Neural progenitor cell (in vitro differentiated cells): ENCODE results near the gene KLF13. TPM values are rescaled to one million over a fixed set of nuclear protein-coding genes. Genes with fewer than 3 reads are reported as not detected.

Experiments
- DNase-seq: peaks from one replicate; pipeline ENCODE4 v3.0.0-alpha.2; 2016; ENCODE audit warnings: low spot score
- H2AFZ ChIP-seq: fragments of 200-600 bp; sonication (generic); replicated peaks from 2 replicates; pipeline ENCODE4 v1.6.1; 2016; ENCODE audit warnings: antibody characterized with exemption
- H3F3A ChIP-seq: fragments of 200-600 bp; sonication (generic); 2 replicates; pipeline ENCODE4 v1.6.1; 2016; ENCODE audit warnings: antibody characterized with exemption, low read depth
- H3K27ac ChIP-seq: fragments of 200-600 bp; sonication (generic); 2 replicates; pipeline ENCODE4 v1.5.1; 2016; ENCODE audit warnings: mild to moderate bottlenecking
- H3K27me3 ChIP-seq: fragments of 200-600 bp; sonication (generic); 2 replicates; pipeline ENCODE4 v1.6.1; 2016; ENCODE audit warnings: mild to moderate bottlenecking, moderate library complexity
- H3K36me3 ChIP-seq: fragments of 200-600 bp; sonication (generic); 2 replicates; pipeline ENCODE4 v1.5.1; 2016
- H3K4me1 ChIP-seq: fragments of 200-600 bp; sonication (generic); 2 replicates; pipeline ENCODE4 v1.6.1; 2016; ENCODE audit warnings: mixed run types
- H3K4me2 ChIP-seq: fragments of 200-600 bp; sonication (generic); 2 replicates; pipeline ENCODE4 v1.6.1; 2016
- H3K4me3 ChIP-seq: fragments of 200-600 bp; sonication (generic); 2 replicates; pipeline ENCODE4 v1.5.1; 2016
- H3K79me2 ChIP-seq: fragments of 200-600 bp; sonication (generic); 2 replicates; pipeline ENCODE4 v1.6.1; 2016; ENCODE audit warnings: low read depth
- H3K9ac ChIP-seq: fragments of 200-600 bp; sonication (generic); 2 replicates; pipeline ENCODE4 v1.6.1; 2016
- H3K9me3 ChIP-seq: fragments of 200-600 bp; sonication (generic); 2 replicates; pipeline ENCODE4 v1.5.1; 2016; ENCODE audit warnings: low read depth
- H4K20me1 ChIP-seq: fragments of 200-600 bp; sonication (generic); 2 replicates; pipeline ENCODE4 v1.6.1; 2016; ENCODE audit warnings: low read depth
- H3K27ac Mint-ChIP-seq: 3 replicates; pipeline ENCODE4 v1.8.0; 2021; ENCODE audit warnings: mixed read lengths
- H3K27me3 Mint-ChIP-seq: 2 replicates; pipeline ENCODE4 v1.8.0; 2022; ENCODE audit warnings: low read depth, mild to moderate bottlenecking, inconsistent platforms, moderate library complexity, mixed read lengths; ENCODE audit not compliant: insufficient read depth
- H3K36me3 Mint-ChIP-seq: 3 replicates; pipeline ENCODE4 v1.8.0; 2021; ENCODE audit warnings: mixed read lengths
- H3K4me1 Mint-ChIP-seq: 3 replicates; pipeline ENCODE4 v1.8.0; 2021; ENCODE audit warnings: mixed read lengths
- H3K4me3 Mint-ChIP-seq: 3 replicates; pipeline ENCODE4 v1.8.0; 2021; ENCODE audit warnings: mild to moderate bottlenecking, moderate library complexity, mixed read lengths
- H3K9me3 Mint-ChIP-seq: 3 replicates; pipeline ENCODE4 v1.8.0; 2020; ENCODE audit warnings: mixed read lengths
- EZH2 ChIP-seq: fragments of 200-600 bp; sonication (generic); IDR thresholded peaks from 2 replicates; pipeline ENCODE4 v1.6.1; 2017; ENCODE audit warnings: antibody characterized with exemption, mild to moderate bottlenecking, moderate library complexity
- EZH2phosphoT487 ChIP-seq: fragments of 200-600 bp; sonication (generic); IDR thresholded peaks from 2 replicates; pipeline ENCODE4 v1.6.1; 2017; ENCODE audit warnings: antibody characterized with exemption
- total RNA-seq: library from RNA; depleted of rRNA; stranded (reverse); fragments of >200 nt; gene quantifications from 2 replicates; pipeline ENCODE4 v1.2.3, GENCODE V29; 2015; ENCODE audit warnings: low replicate concordance
- TF ChIP-seq, protein P1 (sequence below): fragments of 200-600 bp; sonication (generic); IDR thresholded peaks from 2 replicates; pipeline ENCODE4 v1.5.1; 2017; ENCODE audit warnings: antibody characterized with exemption, mild to moderate bottlenecking

Gene KLF13
- 11.9 and 25.1 TPM in 2 replicates for total RNA-seq

- Histone ChIP-seq H3K9ac (no peak within 1 kb of the TSS), H3K79me2 (peaks cover 22% of the 10 kb centered on the region), H3K27me3 (peaks cover 45% of the 10 kb centered on the region), H3K27ac (no peak within 1 kb of the TSS), H3F3A (peaks cover 13% of the 10 kb centered on the region), H3K4me2 (peak within 1 kb of the TSS; percentile 90), H4K20me1 (peaks cover 37% of the 10 kb centered on the region), H3K36me3 (no peaks in the 10 kb centered on the region), H3K4me1 (peaks cover 6% of the 10 kb centered on the region), H3K9me3 (no peaks in the 10 kb centered on the region), H2AFZ (peak within 1 kb of the TSS; percentile 87), H3K4me3 (peak within 1 kb of the TSS; percentile 76)
- H3K27me3 Mint-ChIP-seq, result peaks cover 12% of the 10 kb centered on the region
- H3K4me3 Mint-ChIP-seq, result peak within 1 kb of the TSS; percentile 86
- peak; percentile 99 for DNase-seq
- H3K4me1 Mint-ChIP-seq, result peaks cover 34% of the 10 kb centered on the region
- H3K36me3 Mint-ChIP-seq, result peaks cover 2% of the 10 kb centered on the region
- H3K27ac Mint-ChIP-seq, result no peak within 1 kb of the TSS
- TF ChIP-seq, protein P1, sequence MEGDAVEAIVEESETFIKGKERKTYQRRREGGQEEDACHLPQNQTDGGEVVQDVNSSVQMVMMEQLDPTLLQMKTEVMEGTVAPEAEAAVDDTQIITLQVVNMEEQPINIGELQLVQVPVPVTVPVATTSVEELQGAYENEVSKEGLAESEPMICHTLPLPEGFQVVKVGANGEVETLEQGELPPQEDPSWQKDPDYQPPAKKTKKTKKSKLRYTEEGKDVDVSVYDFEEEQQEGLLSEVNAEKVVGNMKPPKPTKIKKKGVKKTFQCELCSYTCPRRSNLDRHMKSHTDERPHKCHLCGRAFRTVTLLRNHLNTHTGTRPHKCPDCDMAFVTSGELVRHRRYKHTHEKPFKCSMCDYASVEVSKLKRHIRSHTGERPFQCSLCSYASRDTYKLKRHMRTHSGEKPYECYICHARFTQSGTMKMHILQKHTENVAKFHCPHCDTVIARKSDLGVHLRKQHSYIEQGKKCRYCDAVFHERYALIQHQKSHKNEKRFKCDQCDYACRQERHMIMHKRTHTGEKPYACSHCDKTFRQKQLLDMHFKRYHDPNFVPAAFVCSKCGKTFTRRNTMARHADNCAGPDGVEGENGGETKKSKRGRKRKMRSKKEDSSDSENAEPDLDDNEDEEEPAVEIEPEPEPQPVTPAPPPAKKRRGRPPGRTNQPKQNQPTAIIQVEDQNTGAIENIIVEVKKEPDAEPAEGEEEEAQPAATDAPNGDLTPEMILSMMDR, result no peak
- TF ChIP-seq EZH2phosphoT487, result no peak
- no peak for TF ChIP-seq EZH2
- H3K9me3 Mint-ChIP-seq, result peaks cover 4% of the 10 kb centered on the region
These were observed at the start of gene KLF13 for GRCh38 chr15:31326156-31326874. TSS of gene KLF13 (plus strand) at chr15:31326835. CDS start at chr15:31327213, 378 bp downstream.

GRCh38 chr15:31277335-31278060 is 49.1 kb upstream of the KLF13 start:
- Mint-ChIP-seq H3K36me3 (no peaks in the 10 kb centered on the region), H3K4me1 (peaks cover 32% of the 10 kb centered on the region), H3K27ac (no peak overlapping the region), H3K4me3 (no peak overlapping the region), H3K27me3 (peaks cover 8% of the 10 kb centered on the region), H3K9me3 (peaks cover 2% of the 10 kb centered on the region)
- Histone ChIP-seq H4K20me1 (no peaks in the 10 kb centered on the region), H3K9ac (no peak overlapping the region), H2AFZ (no peak overlapping the region), H3K27me3 (no peaks in the 10 kb centered on the region), H3K4me2 (no peak overlapping the region), H3K79me2 (no peaks in the 10 kb centered on the region), H3K27ac (no peak overlapping the region), H3K36me3 (no peaks in the 10 kb centered on the region), H3K4me3 (no peak overlapping the region), H3K4me1 (peaks cover 8% of the 10 kb centered on the region), H3K9me3 (no peaks in the 10 kb centered on the region), H3F3A (no peaks in the 10 kb centered on the region)
- TF ChIP-seq EZH2phosphoT487 (no peak), EZH2 (no peak)
- TF ChIP-seq, protein P1, result no peak
- DNase-seq, result no peak

GRCh38 chr15:31278061-31278445 is 48.6 kb upstream of the KLF13 start:
- DNase-seq, result no peak
- H3K9ac ChIP-seq, result no peak overlapping the region
- H3K27ac Mint-ChIP-seq, result no peak overlapping the region
- H3K4me2 ChIP-seq, result no peak overlapping the region
- no peaks in the 10 kb centered on the region for H3K79me2 ChIP-seq
- TF ChIP-seq EZH2, result no peak
- no peak for TF ChIP-seq EZH2phosphoT487
- TF ChIP-seq, protein P1, result no peak
- H3K27me3 Mint-ChIP-seq, result peaks cover 8% of the 10 kb centered on the region
- no peaks in the 10 kb centered on the region for H3K36me3 Mint-ChIP-seq
- no peak overlapping the region for H3K4me3 ChIP-seq
- H3K4me1 ChIP-seq, result peaks cover 8% of the 10 kb centered on the region
- H3K9me3 ChIP-seq, result no peaks in the 10 kb centered on the region
- H3K36me3 ChIP-seq, result no peaks in the 10 kb centered on the region
- no peaks in the 10 kb centered on the region for H3K27me3 ChIP-seq
- H3F3A ChIP-seq, result no peaks in the 10 kb centered on the region
- no peak overlapping the region for H3K4me3 Mint-ChIP-seq
- no peaks in the 10 kb centered on the region for H4K20me1 ChIP-seq
- H3K9me3 Mint-ChIP-seq, result peaks cover under 1% of the 10 kb centered on the region
- H3K4me1 Mint-ChIP-seq, result peaks cover 32% of the 10 kb centered on the region
- H2AFZ ChIP-seq, result no peak overlapping the region
- H3K27ac ChIP-seq, result no peak overlapping the region
